ENCODE results near the gene SKAP2.

DNA sequence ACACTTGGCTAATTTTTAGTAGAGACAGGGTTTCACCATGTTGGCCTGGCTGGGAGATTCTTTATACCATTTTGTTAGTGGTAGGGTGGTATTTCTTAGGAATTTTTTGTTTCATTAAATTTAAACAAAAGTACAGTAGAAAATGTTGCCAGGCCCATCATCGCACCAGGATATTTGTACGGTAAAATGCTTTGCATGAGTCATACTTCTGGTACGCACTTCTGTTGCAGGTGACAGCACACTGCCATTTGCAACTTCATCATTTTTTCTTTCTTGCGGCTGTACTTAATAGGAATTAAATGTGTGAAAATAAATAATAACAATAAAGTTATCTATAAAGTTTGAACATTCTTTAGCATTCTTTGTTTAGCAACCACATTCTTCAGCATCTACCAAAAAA lies 195.6 kb downstream of the SKAP2 start:
- TF ChIP-seq POLR2A (IDR thresholded peaks at IDR 0.05; ENCODE audit: low read length) (no peak), GATA1 (IDR thresholded peaks at IDR 0.05; ENCODE audit: low read depth, low read length) (no peak)

All from erythroblast (primary cell).